H1 (cell line): ENCODE measurements around the gene EWSR1. TPM values are rescaled to one million over a fixed set of nuclear protein-coding genes. Genes with fewer than 3 reads are reported as not detected.

Experiments used
- CTCF ChIA-PET: fragments of 300-600 bp; sonication (Branson Sonifier 250); formaldehyde crosslinking; loops from one replicate; lab custom pipeline; 2021; ENCODE audit not compliant: partially characterized antibody; lab: Charles Lee
- POLR2A ChIA-PET: fragments of 300-600 bp; sonication (Branson Sonifier 250); formaldehyde crosslinking; loops from one replicate; lab custom pipeline; 2021; ENCODE audit warnings: inconsistent platforms; ENCODE audit not compliant: partially characterized antibody; lab: Charles Lee
- DNase-seq, 2 experiments: peaks; one replicate each; pipeline versions ENCODE4 v3.0.0 to v3.0.0-alpha.2; 2010 to 2022; ENCODE audit warnings: low spot score in 2 of 2, low read depth in 1 of 2, mixed read lengths in 1 of 2
- FAIRE-seq: peaks from 2 replicates; lab custom pipeline; 2011; peaks lifted over from hg19 to GRCh38; lab: Jason Lieb, UNC
- H2AFZ ChIP-seq: 2 replicates; pipeline ENCODE4 v1.8.1; 2012; ENCODE audit warnings: low read length, inconsistent platforms
- H2AK5ac ChIP-seq: 2 replicates; pipeline ENCODE4 v1.6.1; 2013; ENCODE audit warnings: low read depth, low read length
- H2BK120ac ChIP-seq: replicated peaks from 2 replicates; pipeline ENCODE3; 2013; ENCODE audit warnings: low read depth, low read length, inconsistent platforms
- H2BK12ac ChIP-seq: 2 replicates; pipeline ENCODE4 v1.6.1; 2013; ENCODE audit warnings: low read depth, low read length
- H2BK15ac ChIP-seq: 2 replicates; pipeline ENCODE4 v1.6.1; 2013; ENCODE audit warnings: low read length
- H2BK20ac ChIP-seq: 2 replicates; pipeline ENCODE4 v1.6.1; 2013; ENCODE audit warnings: low read length
- H2BK5ac ChIP-seq: 2 replicates; pipeline ENCODE4 v1.6.1; 2013; ENCODE audit warnings: low read depth, low read length
- H3K14ac ChIP-seq: 2 replicates; pipeline ENCODE4 v1.6.1; 2013; ENCODE audit warnings: inconsistent platforms; ENCODE audit not compliant: insufficient read length
- H3K18ac ChIP-seq: 2 replicates; pipeline ENCODE4 v1.6.1; 2013; ENCODE audit warnings: low read length; ENCODE audit errors: extremely low read depth
- H3K23ac ChIP-seq: 2 replicates; pipeline ENCODE4 v1.6.1; 2013; ENCODE audit warnings: inconsistent platforms; ENCODE audit not compliant: insufficient read length
- H3K23me2 ChIP-seq: 2 replicates; pipeline ENCODE4 v1.6.1; 2013; ENCODE audit warnings: low read depth, low read length
- H3K27ac ChIP-seq: 2 replicates; pipeline ENCODE4 v1.6.1; 2011; ENCODE audit warnings: low read depth, low read length, inconsistent platforms
- H3K27me3 ChIP-seq, 4 experiments: replicated peaks in 1 of 4; 1 replicate in 1 of 4; 2 replicates in 3 of 4; pipeline versions ENCODE4 v1.6.1 to v1.8.1; 2011 to 2013; ENCODE audit warnings: low read length in 3 of 4, mild to moderate bottlenecking in 3 of 4, inconsistent platforms in 2 of 4, mixed read lengths in 2 of 4, moderate library complexity in 1 of 4; ENCODE audit not compliant: control insufficient read depth in 3 of 4, insufficient read depth in 3 of 4; ENCODE audit errors: extremely low read depth in 1 of 4
- H3K36me3 ChIP-seq, 4 experiments: 2 replicates each; pipeline versions ENCODE4 v1.6.1 to v1.8.1; 2011 to 2013; ENCODE audit warnings: mild to moderate bottlenecking in 4 of 4, low read length in 3 of 4, moderate library complexity in 2 of 4, control low read depth in 1 of 4, inconsistent platforms in 1 of 4; ENCODE audit not compliant: insufficient read depth in 4 of 4, control insufficient read depth in 2 of 4
- H3K4ac ChIP-seq: replicated peaks from 2 replicates; pipeline ENCODE3; 2013; ENCODE audit warnings: low read length, low read depth, mixed read lengths, inconsistent platforms; ENCODE audit not compliant: insufficient read length
- H3K4me1 ChIP-seq, 4 experiments: replicated peaks in 1 of 4; 1 replicate in 1 of 4; 2 replicates in 3 of 4; pipeline versions ENCODE4 v1.6.1 to v1.8.1; 2011 to 2013; ENCODE audit warnings: low read length in 3 of 4, inconsistent platforms in 2 of 4, mixed read lengths in 1 of 4; ENCODE audit not compliant: insufficient read depth in 4 of 4, control insufficient read depth in 3 of 4
- H3K4me2 ChIP-seq, 2 experiments: 2 replicates each; pipeline versions ENCODE4 v1.6.1 to v1.8.1; 2011 to 2013; ENCODE audit warnings: low read depth in 2 of 2, low read length in 2 of 2, control low read depth in 1 of 2, inconsistent platforms in 1 of 2, mild to moderate bottlenecking in 1 of 2; ENCODE audit not compliant: insufficient read depth in 1 of 2
- H3K4me3 ChIP-seq, 4 experiments: fragments of 200-600, 300-600 bp in 1 of 4; sonication (generic), shearing (Covaris generic), sonication (Bioruptor Twin) in 1 of 4; 2 replicates each; pipeline versions ENCODE4 v1.5.1 to v1.8.1; 2011 to 2016; ENCODE audit warnings: low read length in 4 of 4, low read depth in 3 of 4, control low read depth in 2 of 4, inconsistent platforms in 2 of 4, mild to moderate bottlenecking in 2 of 4, mixed read lengths in 1 of 4, moderate library complexity in 1 of 4; ENCODE audit not compliant: insufficient read depth in 2 of 4; ENCODE audit errors: extremely low read depth in 1 of 4
- H3K56ac ChIP-seq: replicated peaks from 2 replicates; pipeline ENCODE3; 2013; ENCODE audit warnings: low read depth, mild to moderate bottlenecking, mixed read lengths, low read length, inconsistent platforms; ENCODE audit not compliant: insufficient read length
- H3K79me1 ChIP-seq: 2 replicates; pipeline ENCODE4 v1.6.1; 2013; ENCODE audit warnings: low read depth, low read length, control low read depth
- H3K79me2 ChIP-seq, 2 experiments: 2 replicates each; pipeline versions ENCODE4 v1.6.1 to v1.8.1; 2012 to 2013; ENCODE audit warnings: low read length in 2 of 2, mild to moderate bottlenecking in 2 of 2, inconsistent platforms in 1 of 2; ENCODE audit not compliant: insufficient read depth in 2 of 2, control insufficient read depth in 1 of 2
- H3K9ac ChIP-seq, 4 experiments: replicated peaks in 1 of 4; 1 replicate in 1 of 4; 2 replicates in 3 of 4; pipeline versions ENCODE4 v1.6.1 to v1.8.1; 2011 to 2013; ENCODE audit warnings: low read depth in 3 of 4, low read length in 3 of 4, control low read depth in 2 of 4, mild to moderate bottlenecking in 2 of 4, moderate library complexity in 2 of 4, inconsistent platforms in 1 of 4; ENCODE audit errors: extremely low read depth in 1 of 4
- H3K9me3 ChIP-seq, 2 experiments: 2 replicates each; pipeline versions ENCODE4 v1.6.1 to v1.8.1; 2012 to 2013; ENCODE audit warnings: mild to moderate bottlenecking in 2 of 2, moderate library complexity in 2 of 2, control low read depth in 1 of 2, inconsistent platforms in 1 of 2, low read depth in 1 of 2, low read length in 1 of 2, mixed read lengths in 1 of 2; ENCODE audit not compliant: insufficient read depth in 2 of 2
- H4K20me1 ChIP-seq, 2 experiments: replicated peaks in 1 of 2; 2 replicates each; pipeline versions ENCODE3 to v1.8.1; 2011 to 2013; ENCODE audit warnings: inconsistent platforms in 2 of 2, low read length in 2 of 2, mild to moderate bottlenecking in 1 of 2; ENCODE audit not compliant: insufficient read depth in 2 of 2, control insufficient read depth in 1 of 2
- H4K5ac ChIP-seq: 2 replicates; pipeline ENCODE4 v1.6.1; 2013; ENCODE audit warnings: low read length, low read depth, mixed read lengths, inconsistent platforms; ENCODE audit not compliant: insufficient read length
- H4K8ac ChIP-seq: 2 replicates; pipeline ENCODE4 v1.8.0; 2013; ENCODE audit warnings: mild to moderate bottlenecking, moderate library complexity, low read length, inconsistent platforms; ENCODE audit not compliant: insufficient read depth; ENCODE audit errors: extremely low read depth
- H4K91ac ChIP-seq: replicated peaks from 2 replicates; pipeline ENCODE3; 2013; ENCODE audit warnings: low read length, mixed read lengths, inconsistent platforms; ENCODE audit not compliant: insufficient read length
- CREB1 ChIP-seq: IDR thresholded peaks from 2 replicates; pipeline ENCODE4 v1.6.1; 2012; ENCODE audit warnings: inconsistent platforms
- SIN3A ChIP-seq, 2 experiments: IDR thresholded peaks in 1 of 2; conservative IDR thresholded peaks in 1 of 2; 2 replicates each; pipeline ENCODE4 v1.6.1; 2011 to 2012; ENCODE audit warnings: low read length in 2 of 2, improper control_type of control experiment in 1 of 2, low read depth in 1 of 2, mild to moderate bottlenecking in 1 of 2
- SP1 ChIP-seq: IDR thresholded peaks from 2 replicates; pipeline ENCODE4 v1.6.1; 2011; ENCODE audit warnings: low read depth, low read length
- WGBS, 2 experiments: shearing (Covaris generic) in 1 of 2; methylation state at CpG; one replicate each; pipeline versions ENCODE4 v1.1.6 to v1.1.7; 2013 to 2015; ENCODE audit warnings: low lambda C conversion rate in 2 of 2, mixed read lengths in 2 of 2, inconsistent platforms in 1 of 2, low coverage in 1 of 2, missing lambda C conversion rate in 1 of 2; ENCODE audit not compliant: insufficient replicate concordance in 2 of 2, insufficient coverage in 1 of 2, insufficient read length in 1 of 2; ENCODE audit errors: extremely low coverage in 1 of 2, missing lambda C conversion rate in 1 of 2; 5-methylcytosine and 5-hydroxymethylcytosine counted together
- polyA plus RNA-seq, 7 experiments: library from polyadenylated mRNA; depleted of rRNA in 3 of 7; stranded (reverse) in 5 of 7; unstranded in 2 of 7; fragments of >200 nt in 5 of 7; fragments of 200-250 nt in 2 of 7; gene quantifications; 1 replicate in 5 of 7; 2 replicates in 1 of 7; 4 replicates in 1 of 7; pipeline versions ENCODE4 v1.2.1 to v1.2.3, GENCODE V29; 2011 to 2013; ENCODE audit warnings: missing spikeins in 2 of 7, mixed read lengths in 2 of 7
- total RNA-seq: library from RNA; stranded (reverse); fragmentation: NEBNext Ultra II Directional; extraction: Animal tissue kit (Norgen Biotek cat#: 25700); gene quantifications from 2 replicates; pipeline ENCODE4 v1.2.1, GENCODE V29; 2021

Gene EWSR1
- total and polyA plus RNA-seq, 2 of the 8 experiments (the other 6 are each of a cell fraction or from before 2014, with no cell fraction given), result 387 to 930 TPM

- peak overlapping the region; percentile 77 for H4K5ac ChIP-seq
- peak overlapping the region; percentile 80 to 96 (median 95) for H3K4me3 ChIP-seq
- peak overlapping the region; percentile 95; the same call in 1 of the 2 replicates for H2AK5ac ChIP-seq
- H2BK15ac ChIP-seq, result peak overlapping the region; percentile 95
- H3K4ac ChIP-seq, result peak overlapping the region; percentile 11
- peaks cover 32 to 55% of the 10 kb centered on the region in 2 experiments for H3K79me2 ChIP-seq
- peaks cover 6 to 19% (median 11%) of the 10 kb centered on the region in 4 experiments; a peak in 6 of 7 replicates for H3K4me1 ChIP-seq
- no peak overlapping the region for H3K23ac ChIP-seq
- H3K27me3 ChIP-seq, result no peaks in the 10 kb centered on the region
- H3K79me1 ChIP-seq, result peaks cover 8% of the 10 kb centered on the region
- no peak overlapping the region for H2BK20ac ChIP-seq
- H3K9ac ChIP-seq, result peak overlapping the region; percentile 94 to 100 (median 100)
- no peak overlapping the region for H2BK120ac ChIP-seq
- H3K14ac ChIP-seq, result no peak overlapping the region
- H3K23me2 ChIP-seq, result peaks cover 18% of the 10 kb centered on the region
- peak overlapping the region; percentile 68; the same call in 1 of the 2 replicates for H2BK12ac ChIP-seq
- DNase-seq, result no peak
- peak overlapping the region; percentile 81 for H4K91ac ChIP-seq
- no peak for TF ChIP-seq CREB1
- no peak for TF ChIP-seq SP1
- peak in 1 of 2 experiments; percentile 0; a peak in 1 of 4 replicates for TF ChIP-seq SIN3A (conservative IDR thresholded peaks at IDR 0.05 in 1 of 2, IDR thresholded peaks at IDR 0.05 in 1 of 2; ENCODE audit: low read depth in 1 of 2, low read length in 2 of 2)
- TF ChIP-seq, all 59 proteins: peak for 1
- peak overlapping the region; percentile 100; the same call in 1 of the 2 replicates for H4K8ac ChIP-seq
- H2AFZ ChIP-seq, result no peak overlapping the region
- peak overlapping the region; percentile 100 for H2BK5ac ChIP-seq
- CTCF ChIA-PET, result interaction anchor here (0.6 to 4.4 kb wide), 5 partner anchors 18 to 155 kb away, joined by 3 to 17 read pairs (median 3); partner anchors contain the start of gene EMID1
- H3K27ac ChIP-seq, result peak overlapping the region; percentile 100; the same call in 1 of the 2 replicates
- H3K56ac ChIP-seq, result peak overlapping the region; percentile 99
- WGBS, 2 experiments, result 33% methylated on average over 13 of the region's 13 CpGs; no CpG with 5 or more reads in 1 of the 2 experiments
- peaks cover 23 to 25% of the 10 kb centered on the region in 2 experiments for H4K20me1 ChIP-seq
- peaks cover 7 to 52% (median 16%) of the 10 kb centered on the region in 4 experiments for H3K36me3 ChIP-seq
- no peak for FAIRE-seq
- H3K18ac ChIP-seq, result peak overlapping the region; percentile 89
- H3K4me2 ChIP-seq, result peak overlapping the region; percentile 73 to 80
- POLR2A ChIA-PET, result interaction anchor here (0.6 to 21.4 kb wide), 19 partner anchors 8 to 499 kb away, joined by 3 to 436 read pairs (median 5); partner anchors contain the start of genes EMID1, GAS2L1 and XBP1
- H3K9me3 ChIP-seq, result no peaks in the 10 kb centered on the region
Observed at GRCh38 chr22:29266564-29267461, 1.3 kb upstream of the EWSR1 start.
